OCI-LY3 (cell line): ENCODE measurements around the gene TENT5C.

Experiments
- H2AFZ ChIP-seq: fragments of 200-600, 300-600 bp; shearing (Covaris generic); 2 replicates; pipeline ENCODE4 v1.6.0; 2014; ENCODE audit warnings: antibody characterized with exemption, low read depth, low read length
- H3K27ac ChIP-seq: fragments of 200-600, 300-600 bp; sonication (generic); 2 replicates; pipeline ENCODE4 v1.5.1; 2014; ENCODE audit warnings: mild to moderate bottlenecking, low read length, moderate library complexity, mixed read lengths
- H3K27me3 ChIP-seq: fragments of 200-600, 300-600 bp; sonication (generic); 2 replicates; pipeline ENCODE4 v1.6.1; 2014; ENCODE audit warnings: low read depth, low read length, mixed read lengths
- H3K36me3 ChIP-seq: fragments of 200-600, 300-600 bp; sonication (generic); replicated peaks from 2 replicates; pipeline ENCODE3; 2014; ENCODE audit warnings: low read depth, low read length, mixed read lengths
- H3K4me1 ChIP-seq: fragments of 300-600, 200-600 bp; sonication (generic); 2 replicates; pipeline ENCODE4 v1.6.1; 2014; ENCODE audit warnings: low read length, mixed read lengths
- H3K4me2 ChIP-seq: fragments of 200-600, 300-600 bp; sonication (generic); 2 replicates; pipeline ENCODE4 v1.6.1; 2014; ENCODE audit warnings: low read length, mixed read lengths
- H3K4me3 ChIP-seq: fragments of 300-600, 200-600 bp; sonication (generic); 2 replicates; pipeline ENCODE4 v1.5.1; 2014; ENCODE audit warnings: antibody characterized with exemption, mild to moderate bottlenecking, low read length, moderate library complexity
- H3K79me2 ChIP-seq: fragments of 300-600, 200-600 bp; shearing (Covaris generic); 2 replicates; pipeline ENCODE4 v1.6.1; 2014; ENCODE audit warnings: mild to moderate bottlenecking, low read length, mixed read lengths
- H3K9ac ChIP-seq: fragments of 300-600, 200-600 bp; shearing (Covaris generic); 2 replicates; pipeline ENCODE4 v1.6.0; 2014; ENCODE audit warnings: mild to moderate bottlenecking, low read length, moderate library complexity
- H3K9me3 ChIP-seq: fragments of 200-600, 300-600 bp; shearing (Covaris generic); 2 replicates; pipeline ENCODE4 v1.6.1; 2014; ENCODE audit warnings: low read length, mixed read lengths; ENCODE audit not compliant: insufficient read depth
- H4K20me1 ChIP-seq: fragments of 200-600, 300-600 bp; sonication (generic); 2 replicates; pipeline ENCODE4 v1.6.1; 2016; ENCODE audit warnings: low read length, mixed read lengths; ENCODE audit not compliant: insufficient read depth
- CTCF ChIP-seq: fragments of 200-600, 300-600 bp; sonication (generic); IDR thresholded peaks from 2 replicates; pipeline ENCODE4 v1.5.1; 2014; ENCODE audit warnings: antibody characterized with exemption, low read length, low read depth
- EZH2phosphoT487 ChIP-seq: fragments of 200-600 bp; shearing (Covaris generic); IDR thresholded peaks from 2 replicates; pipeline ENCODE4 v1.6.1; 2018; ENCODE audit warnings: antibody characterized with exemption, mixed run types, low read depth

The TENT5C gene

DNA sequence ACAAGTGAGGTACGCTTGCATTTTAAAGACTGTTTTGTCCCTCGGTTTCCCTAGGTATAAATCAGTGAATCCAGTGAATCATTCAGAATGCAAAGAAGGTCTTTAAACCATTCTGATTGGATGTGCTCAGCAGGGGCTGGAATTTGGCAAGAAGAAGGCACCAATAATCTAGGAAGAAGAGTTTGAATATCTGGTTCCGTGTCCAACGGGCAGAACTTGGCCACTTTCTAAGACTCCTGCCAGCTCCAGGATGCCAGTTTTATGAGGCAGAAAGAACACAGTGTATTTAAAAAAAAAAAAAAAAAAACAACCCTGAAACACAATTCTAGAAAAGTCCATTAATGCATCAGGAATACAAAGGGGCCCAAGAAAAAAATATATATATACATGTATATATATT lies 3.0 kb upstream of the TENT5C start:
- Histone ChIP-seq H3K79me2 (no peaks in the 10 kb centered on the region; the same call in 1 of the 2 replicates), H3K27ac (no peak overlapping the region), H2AFZ (no peak overlapping the region), H4K20me1 (no peaks in the 10 kb centered on the region), H3K9ac (no peak overlapping the region), H3K4me1 (peaks cover 12% of the 10 kb centered on the region), H3K9me3 (no peaks in the 10 kb centered on the region), H3K27me3 (peaks cover 12% of the 10 kb centered on the region; the same call in 1 of the 2 replicates), H3K36me3 (no peaks in the 10 kb centered on the region), H3K4me3 (no peak overlapping the region), H3K4me2 (no peak overlapping the region)
- TF ChIP-seq CTCF (no peak), EZH2phosphoT487 (no peak)

DNA sequence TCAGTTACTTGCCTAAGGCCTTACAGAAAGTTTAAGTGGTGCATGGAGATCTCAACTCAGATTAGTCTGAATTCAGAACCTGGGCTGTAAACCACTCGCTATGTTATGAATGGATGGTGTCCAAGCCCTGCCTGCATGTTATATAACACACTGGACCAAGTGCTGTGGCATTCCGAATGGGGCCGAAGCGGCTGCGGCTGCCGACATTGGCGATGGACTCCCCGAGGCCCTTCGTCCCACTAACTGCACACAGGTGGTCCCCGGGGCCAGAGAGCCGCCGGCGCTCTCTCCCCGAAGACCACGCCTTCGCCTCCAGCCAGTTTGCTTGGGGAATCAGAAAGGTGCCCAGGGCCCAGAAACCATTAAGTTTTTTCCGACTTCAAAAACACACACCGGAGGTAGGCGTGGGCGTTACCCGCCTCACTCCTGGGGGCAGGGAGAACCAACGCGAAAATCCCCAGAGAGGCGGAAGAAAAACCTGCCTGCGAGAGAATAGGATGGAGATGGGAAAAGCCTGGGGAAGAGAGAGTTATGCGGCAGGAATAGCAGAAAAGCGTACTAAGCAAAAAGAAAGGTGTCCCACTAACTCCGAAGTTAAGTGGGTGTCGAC lies 579 bp upstream of the TENT5C start:
- Histone ChIP-seq H3K36me3 (no peaks in the 10 kb centered on the region), H3K27me3 (peaks cover 12% of the 10 kb centered on the region; the same call in 1 of the 2 replicates), H3K4me3 (peak overlapping the region; percentile 93), H2AFZ (peak overlapping the region; percentile 89), H3K4me2 (peak overlapping the region; percentile 95), H3K27ac (no peak overlapping the region), H4K20me1 (peaks cover 3% of the 10 kb centered on the region; the same call in 1 of the 2 replicates), H3K9ac (peak overlapping the region; percentile 43), H3K9me3 (no peaks in the 10 kb centered on the region), H3K4me1 (peaks cover 12% of the 10 kb centered on the region), H3K79me2 (peaks cover 5% of the 10 kb centered on the region; the same call in 1 of the 2 replicates)
- TF ChIP-seq CTCF, result no peak

DNA sequence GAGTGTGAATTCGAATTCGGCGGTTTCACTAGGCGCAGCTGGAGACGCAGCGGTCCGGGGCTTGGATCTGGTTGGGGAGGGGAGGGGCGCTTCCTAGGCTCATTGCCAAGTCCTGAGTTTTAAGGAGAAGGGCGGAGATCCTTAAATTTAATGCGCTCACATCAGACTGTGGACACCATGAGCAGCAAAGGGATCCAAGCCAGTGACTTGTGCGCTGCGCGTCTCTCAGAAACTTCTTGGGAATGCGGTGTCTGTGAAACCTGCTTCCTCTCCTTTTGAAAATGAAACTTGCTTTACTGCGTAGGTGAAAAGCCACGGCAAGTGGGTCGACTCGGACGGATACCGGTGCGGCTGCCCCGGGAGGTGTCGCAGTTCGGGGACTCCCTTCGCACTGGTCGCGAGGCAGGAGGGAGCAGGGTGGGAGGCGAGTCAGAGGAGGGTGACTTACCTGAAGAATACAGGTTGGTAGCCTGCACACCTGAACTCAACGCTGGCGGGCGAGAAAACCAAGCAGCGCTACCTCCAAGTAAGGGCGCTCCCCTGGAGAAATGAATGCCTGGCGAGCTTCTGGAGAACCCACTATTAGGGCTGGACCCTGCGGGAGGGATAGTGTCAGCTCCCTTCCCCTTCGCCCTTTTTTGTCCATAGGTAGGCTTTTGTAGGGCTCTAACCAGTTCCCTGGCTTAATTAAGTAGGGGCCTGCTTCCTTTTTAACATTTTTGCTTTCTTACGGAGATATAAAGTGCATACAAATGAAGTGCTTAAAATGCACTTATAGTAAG lies 992 bp downstream of the TENT5C start:
- H3K4me3 ChIP-seq, result peak overlapping the region; percentile 90
- peaks cover 5% of the 10 kb centered on the region; the same call in 1 of the 2 replicates for H3K79me2 ChIP-seq
- no peaks in the 10 kb centered on the region for H3K36me3 ChIP-seq
- H3K4me1 ChIP-seq, result peaks cover 12% of the 10 kb centered on the region
- peaks cover 12% of the 10 kb centered on the region; the same call in 1 of the 2 replicates for H3K27me3 ChIP-seq
- no peak for TF ChIP-seq EZH2phosphoT487
- no peak for TF ChIP-seq CTCF
- peak overlapping the region; percentile 58 for H3K9ac ChIP-seq
- peak overlapping the region; percentile 84 for H3K4me2 ChIP-seq
- no peak overlapping the region for H3K27ac ChIP-seq
- no peaks in the 10 kb centered on the region for H3K9me3 ChIP-seq
- H4K20me1 ChIP-seq, result peaks cover 3% of the 10 kb centered on the region; the same call in 1 of the 2 replicates
- H2AFZ ChIP-seq, result no peak overlapping the region

GRCh38 chr1:117607471-117607870 lies 1.6 kb downstream of the TENT5C start:
- H3K4me3 ChIP-seq, result peak overlapping the region; percentile 90
- peak overlapping the region; percentile 84 for H3K4me2 ChIP-seq
- H3K4me1 ChIP-seq, result peaks cover 19% of the 10 kb centered on the region
- peaks cover 3% of the 10 kb centered on the region; the same call in 1 of the 2 replicates for H4K20me1 ChIP-seq
- no peak overlapping the region for H2AFZ ChIP-seq
- no peak overlapping the region for H3K27ac ChIP-seq
- H3K27me3 ChIP-seq, result peaks cover 10% of the 10 kb centered on the region; the same call in 1 of the 2 replicates
- peaks cover 5% of the 10 kb centered on the region; the same call in 1 of the 2 replicates for H3K79me2 ChIP-seq
- no peak for TF ChIP-seq CTCF
- no peak for TF ChIP-seq EZH2phosphoT487
- no peaks in the 10 kb centered on the region for H3K36me3 ChIP-seq
- no peaks in the 10 kb centered on the region for H3K9me3 ChIP-seq
- H3K9ac ChIP-seq, result no peak overlapping the region; the same call in 1 of the 2 replicates
